Measurements from ENCODE around the gene FSTL4. TPM values are rescaled to one million over a fixed set of nuclear protein-coding genes. Genes with fewer than 3 reads are reported as not detected.
"Not testable (repeated sequence)": the region's sequence is repeated elsewhere in the genome, so short reads cannot be mapped to it uniquely, and the experiment has no call there.

Gene FSTL4
- polyA plus RNA-seq, 1 of the 3 experiments (the other 2 are of a cell fraction): not detected

DNA sequence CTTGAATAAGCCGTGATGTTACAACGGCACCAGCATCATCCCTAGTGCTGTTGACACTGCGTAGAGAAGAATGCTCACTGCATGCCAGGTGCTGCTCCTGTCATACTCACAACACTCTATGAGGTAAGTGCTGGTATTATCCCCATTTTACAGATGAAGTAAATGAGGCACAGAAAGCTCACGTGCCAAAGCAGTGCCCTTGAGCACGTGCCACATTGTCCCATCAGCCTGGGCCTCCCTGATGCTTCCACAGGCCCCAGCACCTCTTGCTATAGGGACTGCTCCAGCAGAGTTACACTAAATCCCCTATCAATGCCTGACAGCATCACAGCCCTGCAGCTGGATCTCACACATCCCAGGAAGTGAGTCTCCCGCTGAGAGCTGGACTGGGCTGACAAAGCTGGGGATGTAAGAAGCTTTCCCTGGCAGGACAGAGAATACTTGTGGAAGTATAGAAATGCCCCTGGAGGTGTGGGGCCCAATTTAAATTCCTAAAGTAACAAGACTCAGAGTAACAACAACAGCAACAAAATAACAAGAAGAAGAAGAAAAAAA, 216.1 kb downstream of the FSTL4 start (continued):
- TF ChIP-seq USF2 (IDR thresholded peaks at IDR 0.05; ENCODE audit: borderline replicate concordance, low read depth, low read length) (no peak), FOXM1 (IDR thresholded peaks at IDR 0.05; ENCODE audit: low read depth) (no peak), JUND (IDR thresholded peaks at IDR 0.05) (no peak), FOSL2 (IDR thresholded peaks at IDR 0.05; ENCODE audit: borderline replicate concordance, low read depth) (no peak), TEAD4 (IDR thresholded peaks at IDR 0.05; ENCODE audit: borderline replicate concordance, insufficient read depth) (no peak), PBX3 (IDR thresholded peaks at IDR 0.05) (no peak), GABPA (IDR thresholded peaks at IDR 0.05; ENCODE audit: low read depth) (no peak)
- TF ChIP-seq, protein P1, sequence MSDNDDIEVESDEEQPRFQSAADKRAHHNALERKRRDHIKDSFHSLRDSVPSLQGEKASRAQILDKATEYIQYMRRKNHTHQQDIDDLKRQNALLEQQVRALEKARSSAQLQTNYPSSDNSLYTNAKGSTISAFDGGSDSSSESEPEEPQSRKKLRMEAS (IDR thresholded peaks at IDR 0.05; ENCODE audit: low read depth): no peak

DNA sequence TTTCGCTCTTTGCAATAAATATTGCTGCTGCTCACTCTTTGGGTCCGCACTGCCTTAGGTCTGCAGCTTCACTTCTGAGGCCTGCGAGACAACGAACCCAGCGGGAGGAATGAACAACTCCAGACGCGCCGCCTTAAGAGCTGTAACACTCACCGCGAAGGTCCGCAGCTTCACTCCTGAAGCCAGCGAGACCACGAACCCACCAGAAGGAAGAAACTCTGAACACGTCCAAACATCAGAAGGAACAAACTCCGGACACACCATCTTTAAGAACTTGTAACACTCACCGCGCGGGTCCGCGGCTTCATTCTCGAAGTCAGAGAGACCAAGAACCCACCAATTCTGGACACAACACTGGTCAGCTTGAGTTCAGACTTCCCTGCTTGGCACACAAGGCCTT, 217.1 kb downstream of the FSTL4 start:
- H3K9me3 ChIP-seq; H3K9ac ChIP-seq; H4K20me1 ChIP-seq (ENCODE audit: insufficient read depth); H3K9me2 ChIP-seq; H3F3A ChIP-seq (replicated peaks; ENCODE audit: insufficient read depth); H3K4me1 ChIP-seq (ENCODE audit: control insufficient read depth in 1 of 2, insufficient read depth in 2 of 2, low read depth in 1 of 2, low read length in 1 of 2); DNase-seq; POLR2A ChIA-PET; H3K36me3 ChIP-seq (replicated peaks in 1 of 2; ENCODE audit: control insufficient read depth in 1 of 2, insufficient read depth in 2 of 2, low read length in 1 of 2); H3K27me3 ChIP-seq (ENCODE audit: insufficient read depth); H3K27ac ChIP-seq (ENCODE audit: low read depth in 2 of 2, low read length in 1 of 2); H3K79me2 ChIP-seq (ENCODE audit: insufficient read depth); CTCF ChIA-PET; H2AFZ ChIP-seq (ENCODE audit: low read depth); H3K4me3 ChIP-seq (ENCODE audit: low read depth in 2 of 2, low read length in 1 of 2); H3K4me2 ChIP-seq: not testable (repeated sequence)
- WGBS (ENCODE audit: low lambda C conversion rate): 85% methylated on average over 21 of the region's 21 CpGs

DNA sequence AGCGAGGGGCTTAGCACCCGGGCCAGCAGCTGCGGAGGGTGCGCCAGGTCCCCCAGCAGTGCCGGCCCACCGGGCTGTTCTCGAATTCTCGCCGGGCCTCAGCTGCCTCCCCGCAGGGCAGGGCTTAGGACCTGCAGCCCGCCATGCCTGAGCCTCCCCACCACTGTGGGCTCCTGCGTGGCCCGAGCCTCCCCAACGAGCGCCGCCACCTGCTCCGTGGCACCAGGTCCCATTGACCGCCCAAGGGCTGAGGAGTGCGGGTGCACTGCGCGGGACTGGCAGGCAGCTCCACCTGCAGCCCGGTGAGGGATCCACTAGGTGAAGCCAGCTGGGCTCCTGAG, 217.9 kb downstream of the FSTL4 start:
- H4K20me1 ChIP-seq (ENCODE audit: insufficient read depth); H3K9ac ChIP-seq; H3K4me3 ChIP-seq (ENCODE audit: low read depth in 2 of 2, low read length in 1 of 2); H3K36me3 ChIP-seq (replicated peaks in 1 of 2; ENCODE audit: control insufficient read depth in 1 of 2, insufficient read depth in 2 of 2, low read length in 1 of 2); H3K27me3 ChIP-seq (ENCODE audit: insufficient read depth); CTCF ChIA-PET; DNase-seq; H2AFZ ChIP-seq (ENCODE audit: low read depth); H3K4me1 ChIP-seq (ENCODE audit: control insufficient read depth in 1 of 2, insufficient read depth in 2 of 2, low read depth in 1 of 2, low read length in 1 of 2); H3F3A ChIP-seq (replicated peaks; ENCODE audit: insufficient read depth); H3K9me3 ChIP-seq; H3K4me2 ChIP-seq; H3K79me2 ChIP-seq (ENCODE audit: insufficient read depth); H3K9me2 ChIP-seq; H3K27ac ChIP-seq (ENCODE audit: low read depth in 2 of 2, low read length in 1 of 2); POLR2A ChIA-PET: not testable (repeated sequence)
- WGBS (ENCODE audit: low lambda C conversion rate): no CpG with 5 or more reads among the region's 22 CpGs

Measured in SK-N-SH (cell line).